Measurements from ENCODE around the gene DNAJA2.
A peak's percentile ranks its signal among the peaks of the same experiment; 100 is the strongest.

DNAJA2 gene

GRCh38 chr16:46930861-46931260, 42.6 kb downstream of the DNAJA2 start:
- in situ Hi-C loops (cut with HindIII; ENCODE audit: low pct_ligation_motif_present, low sequenced_read_pairs) = no loop called here
- TF ChIP-seq, protein P1, sequence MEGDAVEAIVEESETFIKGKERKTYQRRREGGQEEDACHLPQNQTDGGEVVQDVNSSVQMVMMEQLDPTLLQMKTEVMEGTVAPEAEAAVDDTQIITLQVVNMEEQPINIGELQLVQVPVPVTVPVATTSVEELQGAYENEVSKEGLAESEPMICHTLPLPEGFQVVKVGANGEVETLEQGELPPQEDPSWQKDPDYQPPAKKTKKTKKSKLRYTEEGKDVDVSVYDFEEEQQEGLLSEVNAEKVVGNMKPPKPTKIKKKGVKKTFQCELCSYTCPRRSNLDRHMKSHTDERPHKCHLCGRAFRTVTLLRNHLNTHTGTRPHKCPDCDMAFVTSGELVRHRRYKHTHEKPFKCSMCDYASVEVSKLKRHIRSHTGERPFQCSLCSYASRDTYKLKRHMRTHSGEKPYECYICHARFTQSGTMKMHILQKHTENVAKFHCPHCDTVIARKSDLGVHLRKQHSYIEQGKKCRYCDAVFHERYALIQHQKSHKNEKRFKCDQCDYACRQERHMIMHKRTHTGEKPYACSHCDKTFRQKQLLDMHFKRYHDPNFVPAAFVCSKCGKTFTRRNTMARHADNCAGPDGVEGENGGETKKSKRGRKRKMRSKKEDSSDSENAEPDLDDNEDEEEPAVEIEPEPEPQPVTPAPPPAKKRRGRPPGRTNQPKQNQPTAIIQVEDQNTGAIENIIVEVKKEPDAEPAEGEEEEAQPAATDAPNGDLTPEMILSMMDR (IDR thresholded peaks at IDR 0.05; ENCODE audit: low read depth, low read length, missing control alignments) = no peak
- no peak for DNase-seq
- Histone ChIP-seq H3K4me3 (ENCODE audit: low read depth, low read length) (no peak overlapping the region), H3K27me3 (replicated peaks) (no peaks in the 10 kb centered on the region), H3K36me3 (replicated peaks) (peaks cover 2% of the 10 kb centered on the region), H3K27ac (no peak overlapping the region)

DNA sequence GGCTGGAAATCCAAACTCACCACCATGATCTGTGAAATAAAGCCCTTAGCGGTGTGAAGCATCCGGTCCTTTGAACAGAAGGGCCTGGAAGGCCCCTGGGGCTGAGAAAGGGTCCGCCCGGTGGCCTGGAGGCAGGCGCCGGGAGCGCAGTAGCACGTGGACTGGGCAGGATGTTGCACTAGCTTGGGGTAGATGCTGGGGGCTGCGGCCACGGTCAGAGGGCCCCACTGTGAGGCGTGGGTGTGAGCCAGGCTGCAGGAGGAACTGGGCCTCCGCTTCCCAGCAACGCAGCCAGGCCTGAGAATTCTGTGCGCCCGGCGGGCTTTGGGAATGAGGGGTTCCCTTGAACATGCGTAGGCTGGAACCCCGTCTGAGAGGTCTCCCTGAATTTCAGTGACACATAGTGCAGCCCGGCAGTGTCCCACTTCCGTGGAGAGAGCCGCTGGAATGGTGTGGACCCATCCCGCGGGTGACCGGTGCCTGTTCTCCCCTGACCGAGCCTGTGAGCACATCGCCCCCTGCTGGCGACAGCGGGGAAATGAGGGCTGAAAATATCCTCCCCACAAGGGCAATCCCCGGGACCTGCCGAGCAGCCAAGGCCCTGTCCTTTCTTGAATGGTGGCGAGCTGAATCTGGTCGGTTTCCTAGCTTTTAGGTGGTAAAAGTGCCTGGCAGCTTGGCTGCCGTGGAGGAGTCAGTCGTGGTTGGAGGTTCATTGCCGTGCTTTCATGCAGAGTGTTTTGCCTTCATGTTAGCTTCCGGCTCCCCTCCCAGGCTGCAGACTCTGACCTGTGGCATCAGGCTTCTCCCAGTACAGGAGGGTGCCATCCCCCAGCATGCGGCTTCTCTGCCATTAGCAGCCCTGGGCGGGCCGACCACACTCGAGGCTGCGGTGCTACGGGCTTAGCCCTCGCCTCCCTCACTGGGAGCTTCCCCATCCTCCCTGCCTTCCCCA, 43.8 kb downstream of the DNAJA2 start:
- DNase-seq = peak; percentile 29
- H3K4me3 ChIP-seq (ENCODE audit: low read depth, low read length) = no peak overlapping the region
- in situ Hi-C loops (cut with HindIII; ENCODE audit: low pct_ligation_motif_present, low sequenced_read_pairs) = no loop called here

DNA sequence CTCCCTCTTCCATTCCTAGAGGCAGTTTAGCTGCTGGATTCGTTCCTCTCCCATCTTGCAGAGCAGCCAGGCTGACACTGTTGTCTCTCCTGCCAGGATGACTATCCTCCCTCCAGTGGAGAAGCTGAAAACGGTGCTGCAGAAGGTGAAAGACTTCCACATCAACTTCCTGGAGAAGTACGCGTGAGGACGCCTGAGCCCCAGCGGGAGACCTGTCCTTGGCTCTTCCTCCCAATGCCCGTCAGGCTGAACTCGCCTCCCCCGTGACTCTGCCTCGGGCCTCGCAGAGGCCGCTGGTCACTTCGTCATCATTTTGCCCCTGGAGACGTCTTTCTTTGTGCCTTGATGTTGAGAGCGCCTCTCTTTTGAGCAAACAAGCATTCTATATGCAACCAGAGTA, 44.7 kb downstream of the DNAJA2 start:
- peaks cover 5% of the 10 kb centered on the region for H3K36me3 ChIP-seq (replicated peaks)
- in situ Hi-C loops (cut with HindIII; ENCODE audit: low pct_ligation_motif_present, low sequenced_read_pairs) = no loop called here
- no peak overlapping the region for H3K4me3 ChIP-seq (ENCODE audit: low read depth, low read length)
- TF ChIP-seq, protein P1 (IDR thresholded peaks at IDR 0.05; ENCODE audit: low read depth, low read length, missing control alignments) = no peak
- no peak for DNase-seq
- no peak overlapping the region for H3K27ac ChIP-seq
- no peaks in the 10 kb centered on the region for H3K27me3 ChIP-seq (replicated peaks)

More for the DNA sequence above, 43.8 kb downstream of the DNAJA2 start:
- Histone ChIP-seq H3K27me3 (replicated peaks) (no peaks in the 10 kb centered on the region), H3K36me3 (replicated peaks) (peaks cover 2% of the 10 kb centered on the region), H3K27ac (no peak overlapping the region)
- TF ChIP-seq, protein P1 (IDR thresholded peaks at IDR 0.05; ENCODE audit: low read depth, low read length, missing control alignments) = peak; percentile 91

GRCh38 chr16:46927273-46927672, 46.2 kb downstream of the DNAJA2 start:
- DNase-seq = no peak
- TF ChIP-seq, protein P1 (IDR thresholded peaks at IDR 0.05; ENCODE audit: low read depth, low read length, missing control alignments) = no peak
- no peak overlapping the region for H3K4me3 ChIP-seq (ENCODE audit: low read depth, low read length)
- in situ Hi-C loops (cut with HindIII; ENCODE audit: low pct_ligation_motif_present, low sequenced_read_pairs) = no loop called here
- H3K27me3 ChIP-seq (replicated peaks) = no peaks in the 10 kb centered on the region
- H3K36me3 ChIP-seq (replicated peaks) = peaks cover 9% of the 10 kb centered on the region
- no peak overlapping the region for H3K27ac ChIP-seq

DNA sequence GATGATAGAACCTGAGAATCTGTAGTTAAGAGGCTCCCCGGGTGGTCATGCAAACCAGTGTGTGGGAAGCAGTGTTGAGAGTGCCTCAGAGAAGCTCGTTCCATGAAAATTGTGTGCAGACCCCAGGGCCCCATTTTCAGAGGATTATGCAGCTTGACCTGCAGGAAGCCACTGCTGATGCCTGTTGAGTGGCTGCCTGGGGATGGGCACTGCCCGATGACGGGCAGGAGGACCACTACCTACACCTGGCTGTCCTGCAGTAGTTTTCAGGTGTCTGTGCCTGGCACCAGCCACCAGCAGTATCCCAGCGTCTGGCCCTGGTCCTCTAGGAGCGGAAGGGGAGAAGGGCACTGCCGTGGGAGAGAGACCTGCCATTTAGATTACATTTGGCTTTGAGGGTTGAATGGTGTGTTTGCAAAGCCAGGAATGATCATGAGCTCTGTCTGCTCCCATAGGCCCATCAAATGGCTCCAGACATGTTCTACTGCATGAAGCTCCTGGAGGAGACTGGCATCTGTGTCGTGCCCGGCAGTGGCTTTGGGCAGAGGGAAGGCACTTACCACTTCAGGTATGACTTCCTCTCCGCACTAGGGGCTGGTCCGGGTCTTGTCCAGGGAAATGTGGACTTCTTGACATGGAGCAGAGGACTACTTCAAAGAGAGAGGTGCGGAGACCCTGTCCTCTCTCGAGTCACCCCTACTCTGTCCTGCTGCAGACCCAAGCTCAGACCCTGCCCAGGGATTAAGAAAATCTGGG, 46.8 kb downstream of the DNAJA2 start:
- H3K36me3 ChIP-seq (replicated peaks) = peaks cover 10% of the 10 kb centered on the region
- TF ChIP-seq, protein P1 (IDR thresholded peaks at IDR 0.05; ENCODE audit: low read depth, low read length, missing control alignments) = no peak
- no peak overlapping the region for H3K4me3 ChIP-seq (ENCODE audit: low read depth, low read length)
- in situ Hi-C loops (cut with HindIII; ENCODE audit: low pct_ligation_motif_present, low sequenced_read_pairs) = no loop called here
- no peak overlapping the region for H3K27ac ChIP-seq
- no peak for DNase-seq
- no peaks in the 10 kb centered on the region for H3K27me3 ChIP-seq (replicated peaks)

Data from brain microvascular endothelial cell (primary cell).